Esophagus muscularis mucosa (tissue), 4 donors: ENCODE results near the gene UST.

Experiments used
- EP300 ChIP-seq: sonication (generic); formaldehyde crosslinking; IDR thresholded peaks from one replicate; pipeline ENCODE4 v1.6.1; 2017; ENCODE audit warnings: antibody characterized with exemption
- POLR2A ChIP-seq: fragments of 450-650 bp; IDR thresholded peaks from one replicate; pipeline ENCODE4 v1.6.1; 2017; ENCODE audit warnings: antibody characterized with exemption, moderate library complexity, mild to moderate bottlenecking, low read depth
- POLR2AphosphoS5 ChIP-seq, 2 donors: sonication (generic); formaldehyde crosslinking; IDR thresholded peaks; one replicate each; pipeline ENCODE4 v1.6.1; 2017; ENCODE audit warnings: antibody characterized with exemption in 2 of 2
- TF ChIP-seq, protein P1 (sequence below), 3 experiments: fragments of 200-600 bp in 2 of 3; fragments of 450-650 bp in 1 of 3; sonication (generic) in 2 of 3; IDR thresholded peaks; one replicate each; pipeline ENCODE4 v1.5.1; 2017 to 2019; ENCODE audit warnings: antibody characterized with exemption in 3 of 3, mild to moderate bottlenecking in 2 of 3, moderate library complexity in 1 of 3

DNA sequence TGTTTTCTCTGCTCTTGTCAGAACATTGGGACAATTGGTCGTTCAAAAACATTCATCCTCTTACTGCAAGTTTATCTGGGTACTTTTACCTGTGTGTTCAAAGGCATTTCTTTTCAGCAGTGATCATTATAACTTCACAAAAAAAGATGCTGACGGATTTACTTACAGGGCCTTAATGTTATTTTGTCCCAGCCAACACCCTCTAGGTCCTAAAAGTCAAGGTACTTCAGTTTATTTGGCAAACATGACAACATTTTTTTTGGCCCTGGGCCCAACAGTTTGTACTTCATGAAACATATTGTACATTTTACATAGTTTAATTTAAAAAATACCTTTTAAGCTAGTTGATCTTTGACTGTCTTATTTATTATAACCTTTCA lies 329.5 kb downstream of the UST start:
- TF ChIP-seq, protein P1, sequence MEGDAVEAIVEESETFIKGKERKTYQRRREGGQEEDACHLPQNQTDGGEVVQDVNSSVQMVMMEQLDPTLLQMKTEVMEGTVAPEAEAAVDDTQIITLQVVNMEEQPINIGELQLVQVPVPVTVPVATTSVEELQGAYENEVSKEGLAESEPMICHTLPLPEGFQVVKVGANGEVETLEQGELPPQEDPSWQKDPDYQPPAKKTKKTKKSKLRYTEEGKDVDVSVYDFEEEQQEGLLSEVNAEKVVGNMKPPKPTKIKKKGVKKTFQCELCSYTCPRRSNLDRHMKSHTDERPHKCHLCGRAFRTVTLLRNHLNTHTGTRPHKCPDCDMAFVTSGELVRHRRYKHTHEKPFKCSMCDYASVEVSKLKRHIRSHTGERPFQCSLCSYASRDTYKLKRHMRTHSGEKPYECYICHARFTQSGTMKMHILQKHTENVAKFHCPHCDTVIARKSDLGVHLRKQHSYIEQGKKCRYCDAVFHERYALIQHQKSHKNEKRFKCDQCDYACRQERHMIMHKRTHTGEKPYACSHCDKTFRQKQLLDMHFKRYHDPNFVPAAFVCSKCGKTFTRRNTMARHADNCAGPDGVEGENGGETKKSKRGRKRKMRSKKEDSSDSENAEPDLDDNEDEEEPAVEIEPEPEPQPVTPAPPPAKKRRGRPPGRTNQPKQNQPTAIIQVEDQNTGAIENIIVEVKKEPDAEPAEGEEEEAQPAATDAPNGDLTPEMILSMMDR (IDR thresholded peaks at IDR 0.05), result no peak
- TF ChIP-seq POLR2AphosphoS5 (IDR thresholded peaks at IDR 0.05) (no peak), POLR2A (no peak), EP300 (no peak)
